Left forelimb (tissue), 1 donor: ENCODE results near the gene MYO9B.

Source experiments
- DNase-seq: peaks from one replicate; pipeline ENCODE4 v3.0.0-alpha.2; 2018; ENCODE audit warnings: low spot score

The MYO9B gene

GRCh38 chr19:17060802-17061201, 14.8 kb upstream of the MYO9B start:
- DNase-seq, result no peak

GRCh38 chr19:17061205-17061604, 14.4 kb upstream of the MYO9B start:
- no peak for DNase-seq

GRCh38 chr19:17061691-17062090, 13.9 kb upstream of the MYO9B start:
- no peak for DNase-seq

GRCh38 chr19:17063428-17063827, 12.1 kb upstream of the MYO9B start:
- DNase-seq, result no peak

- no peak for DNase-seq
Measured at GRCh38 chr19:17069193-17069592, 6.4 kb upstream of the MYO9B start.

GRCh38 chr19:17070421-17070820, 5.2 kb upstream of the MYO9B start:
- DNase-seq, result no peak

GRCh38 chr19:17070912-17071311, 4.7 kb upstream of the MYO9B start:
- DNase-seq, result no peak

- DNase-seq, result no peak
Measured at GRCh38 chr19:17073869-17074633, 1.5 kb upstream of the MYO9B start.

- no peak for DNase-seq
Measured at GRCh38 chr19:17074634-17075034, 943 bp upstream of the MYO9B start.

GRCh38 chr19:17075864-17076542, 426 bp downstream of the MYO9B start:
- peak; percentile 74 for DNase-seq

- DNase-seq, result no peak
Measured at GRCh38 chr19:17076543-17076991, 990 bp downstream of the MYO9B start.

- no peak for DNase-seq
Measured at GRCh38 chr19:17077447-17078028, 2.0 kb downstream of the MYO9B start.

- DNase-seq, result no peak
Measured at GRCh38 chr19:17078036-17078919, 2.7 kb downstream of the MYO9B start.

- DNase-seq, result no peak
Measured at GRCh38 chr19:17078920-17079709, 3.5 kb downstream of the MYO9B start.

GRCh38 chr19:17079710-17080439, 4.3 kb downstream of the MYO9B start:
- DNase-seq, result no peak

- DNase-seq, result no peak
Measured at GRCh38 chr19:17080440-17080801, 4.8 kb downstream of the MYO9B start.

- no peak for DNase-seq
Measured at GRCh38 chr19:17081672-17082630, 6.4 kb downstream of the MYO9B start.

- no peak for DNase-seq
Measured at GRCh38 chr19:17086120-17086519, 10.5 kb downstream of the MYO9B start.

- DNase-seq, result no peak
Measured at GRCh38 chr19:17086834-17087233, 11.3 kb downstream of the MYO9B start.

GRCh38 chr19:17088552-17088951, 13.0 kb downstream of the MYO9B start:
- DNase-seq, result no peak
